ENCODE measurements around the gene CCR8.

DNA sequence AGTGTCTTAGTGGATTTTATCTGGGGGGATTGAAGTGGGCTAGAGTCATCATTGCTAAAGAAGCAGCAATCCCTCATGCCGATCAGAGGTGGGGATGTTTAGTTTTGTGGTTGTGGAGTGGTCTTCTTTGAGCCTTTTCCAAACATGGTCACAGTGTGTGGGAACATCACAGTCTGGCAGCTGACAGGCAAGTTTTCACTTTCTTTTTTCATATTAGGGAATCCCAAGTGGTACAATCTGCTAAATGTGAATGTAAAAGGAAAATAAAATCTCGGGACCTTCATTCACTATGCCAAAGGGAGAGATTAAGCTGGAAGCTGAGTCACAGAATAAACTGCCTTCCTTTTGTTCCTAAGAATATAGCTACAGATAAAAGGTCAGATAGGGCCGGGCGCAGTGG, 39.3 kb upstream of the CCR8 start:
- TF ChIP-seq, protein P1, sequence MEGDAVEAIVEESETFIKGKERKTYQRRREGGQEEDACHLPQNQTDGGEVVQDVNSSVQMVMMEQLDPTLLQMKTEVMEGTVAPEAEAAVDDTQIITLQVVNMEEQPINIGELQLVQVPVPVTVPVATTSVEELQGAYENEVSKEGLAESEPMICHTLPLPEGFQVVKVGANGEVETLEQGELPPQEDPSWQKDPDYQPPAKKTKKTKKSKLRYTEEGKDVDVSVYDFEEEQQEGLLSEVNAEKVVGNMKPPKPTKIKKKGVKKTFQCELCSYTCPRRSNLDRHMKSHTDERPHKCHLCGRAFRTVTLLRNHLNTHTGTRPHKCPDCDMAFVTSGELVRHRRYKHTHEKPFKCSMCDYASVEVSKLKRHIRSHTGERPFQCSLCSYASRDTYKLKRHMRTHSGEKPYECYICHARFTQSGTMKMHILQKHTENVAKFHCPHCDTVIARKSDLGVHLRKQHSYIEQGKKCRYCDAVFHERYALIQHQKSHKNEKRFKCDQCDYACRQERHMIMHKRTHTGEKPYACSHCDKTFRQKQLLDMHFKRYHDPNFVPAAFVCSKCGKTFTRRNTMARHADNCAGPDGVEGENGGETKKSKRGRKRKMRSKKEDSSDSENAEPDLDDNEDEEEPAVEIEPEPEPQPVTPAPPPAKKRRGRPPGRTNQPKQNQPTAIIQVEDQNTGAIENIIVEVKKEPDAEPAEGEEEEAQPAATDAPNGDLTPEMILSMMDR (conservative IDR thresholded peaks at IDR 0.05) = no peak
- no peak for TF ChIP-seq EZH2 (IDR thresholded peaks at IDR 0.05; ENCODE audit: low read depth)

Data from PC-9 (cell line).